Measurements from ENCODE around the gene COLEC12. TPM values are rescaled to one million over a fixed set of nuclear protein-coding genes. Genes with fewer than 3 reads are reported as not detected.

The COLEC12 gene
- total and polyA plus RNA-seq, 10 of the 15 experiments (the other 5 are each of a cell fraction or from before 2014, with no cell fraction given): 0.04 to 0.05 TPM; not detected in 8

DNA sequence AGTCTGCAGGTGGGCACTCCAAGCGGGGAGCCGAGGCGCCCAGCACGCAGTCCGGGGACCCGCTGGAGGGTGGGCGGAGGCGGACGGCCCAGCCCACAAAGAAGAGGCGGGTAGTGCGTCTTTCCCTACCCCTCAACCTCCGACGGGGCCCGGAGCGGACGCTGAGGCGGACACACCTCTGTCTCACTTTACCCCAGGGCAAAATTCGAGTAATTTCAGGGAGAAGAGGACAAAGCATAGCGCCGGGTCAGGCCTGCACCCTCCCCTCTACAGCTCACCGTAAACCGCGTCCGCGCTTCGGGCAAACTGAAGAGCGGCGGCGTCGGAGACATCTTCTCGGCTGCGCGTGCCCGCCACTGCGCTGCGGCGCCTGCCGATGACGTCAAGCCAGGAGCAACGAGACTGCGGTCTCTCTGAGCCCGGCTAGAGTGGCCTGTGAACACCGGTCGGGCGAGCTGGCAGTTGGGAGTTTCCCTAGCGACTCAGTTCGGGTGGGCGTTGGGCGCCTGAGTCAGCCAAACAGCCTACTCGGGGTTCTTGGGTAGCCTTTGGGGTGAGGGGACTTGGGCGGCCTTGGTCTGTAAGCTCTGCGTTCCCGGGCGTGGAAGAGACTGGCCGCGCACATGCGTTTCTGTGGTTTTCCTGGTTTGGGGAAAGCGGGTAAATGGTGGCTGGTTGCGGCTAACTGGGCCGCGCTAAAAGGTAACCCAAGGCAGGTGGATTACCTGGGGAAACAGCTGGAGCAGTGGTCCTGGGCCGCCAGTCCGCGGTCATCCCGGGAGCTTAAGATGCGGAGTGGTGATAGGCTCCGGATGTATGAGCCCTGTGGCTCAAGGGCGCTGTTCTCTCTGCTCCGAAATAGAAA lies 232.6 kb downstream of the COLEC12 start, which contains the start of gene THOC1:
THOC1 (minus strand) TSS at position 360 of the 865 bp plus-strand sequence; CDS start at position 332, 28 bp downstream.
- Histone ChIP-seq H3K9me3 (replicated peaks; ENCODE audit: control insufficient read depth, insufficient read depth, low read length) (no peaks in the 10 kb centered on the region), H3K4me2 (ENCODE audit: control insufficient read depth, insufficient read depth) (peak within 1 kb of the TSS; percentile 85), H3K27ac (ENCODE audit: control insufficient read depth, insufficient read depth) (peak within 1 kb of the TSS; percentile 97), H2AFZ (ENCODE audit: control insufficient read depth, low read depth, low read length) (peak within 1 kb of the TSS; percentile 61), H4K20me1 (ENCODE audit: control insufficient read depth, insufficient read depth) (no peaks in the 10 kb centered on the region), H3K4me3 (peak within 1 kb of the TSS; percentile 95), H3K36me3 (ENCODE audit: control insufficient read depth in 2 of 2, insufficient read depth in 2 of 2, low read length in 1 of 2) (peaks cover 0 to 6% of the 10 kb centered on the region in 2 experiments; a peak in 2 of 4 replicates), H3K9ac (ENCODE audit: control insufficient read depth, insufficient read depth, low read length) (peak within 1 kb of the TSS; percentile 99), H3K4me1 (ENCODE audit: control insufficient read depth, insufficient read depth, low read length) (no peaks in the 10 kb centered on the region; the same call in 1 of the 2 replicates), H3K79me2 (ENCODE audit: control insufficient read depth, insufficient read depth, low read length) (peaks cover 29% of the 10 kb centered on the region), H3K27me3 (replicated peaks in 1 of 2; ENCODE audit: control insufficient read depth in 2 of 2, insufficient read depth in 2 of 2, low read length in 1 of 2) (no peaks in the 10 kb centered on the region)
- POLR2A ChIA-PET: interaction anchor here (0.7 kb wide), 1 partner anchor 110 kb away, joined by 3 read pairs; the partner anchor contains the start of gene USP14
- RAD21 ChIA-PET (ENCODE audit: unreplicated experiment): interaction anchor here (1.4 kb wide), 1 partner anchor 110 kb away, joined by 9 read pairs; the partner anchor contains the start of gene USP14
- SMC1A ChIA-PET (ENCODE audit: uncharacterized antibody, unreplicated experiment): interaction anchor here (1.1 to 1.7 kb wide), 5 partner anchors 16 to 347 kb away, joined by 3 to 5 read pairs (median 4); partner anchors contain the start of gene USP14
- peak; percentile 81 for FAIRE-seq
- in situ Hi-C loops (cut with MboI) (no loop called here), intact Hi-C loops (cut with micrococcal nuclease; ENCODE audit: unreplicated experiment) (loop anchor here (1.0 to 10.0 kb wide), 3 partner anchors 110 to 567 kb away; partner anchors contain the start of gene USP14)
- TSS peak; percentile 92 for BruUV-seq (replicated peaks)
- under 1% methylated on average over 69 of the region's 69 CpGs for WGBS (ENCODE audit: insufficient coverage, insufficient replicate concordance, low lambda C conversion rate, missing lambda C conversion rate)
- CTCF ChIA-PET: interaction anchor here (0.5 to 1.8 kb wide), 10 partner anchors 9 to 571 kb away, joined by 3 to 8 read pairs (median 4); partner anchors contain the start of gene USP14
- DNase-seq (ENCODE audit: low read depth, low spot score): peak; percentile 70
- peak; percentile 93 for ATAC-seq
- TF ChIP-seq NFYA (IDR thresholded peaks at IDR 0.05; ENCODE audit: borderline replicate concordance, low read depth, low read length) (no peak), HCFC1 (IDR thresholded peaks at IDR 0.05; ENCODE audit: low read length) (peak; percentile 83), CHD2 (IDR thresholded peaks at IDR 0.05; ENCODE audit: borderline replicate concordance, low read depth, low read length) (peak; percentile 69), RCOR1 (conservative IDR thresholded peaks at IDR 0.05; ENCODE audit: low read depth, low read length) (no peak), BACH1 (IDR thresholded peaks at IDR 0.05; ENCODE audit: borderline replicate concordance) (peak; percentile 78), NR2F1 (conservative IDR thresholded peaks at IDR 0.05) (0 out of 2 replicates have a peak, but pooled peaks have one; percentile 43), ESRRA (IDR thresholded peaks at IDR 0.05; ENCODE audit: low read length) (no peak), EGR1 (IDR thresholded peaks at IDR 0.05; ENCODE audit: borderline replicate concordance in 1 of 2, low read depth in 2 of 2, low read length in 2 of 2) (peak in 1 of 2 experiments; percentile 93; a peak in 2 of 3 replicates), ZNF622 (IDR thresholded peaks at IDR 0.05) (no peak), EZH2 (IDR thresholded peaks at IDR 0.05; ENCODE audit: borderline replicate concordance, control insufficient read depth, low read depth, low read length) (no peak), ETV6 (conservative IDR thresholded peaks at IDR 0.05 in 1 of 2, IDR thresholded peaks at IDR 0.05 in 1 of 2; ENCODE audit: borderline replicate concordance in 1 of 2, low read depth in 1 of 2) (no peak), ZNF217 (IDR thresholded peaks at IDR 0.05) (peak; percentile 67; the same call in 1 of the 2 replicates), PAX5 (IDR thresholded peaks at IDR 0.05; ENCODE audit: borderline replicate concordance, low read depth, low read length) (peak; percentile 64; the same call in 1 of the 2 replicates), RELA (IDR thresholded peaks at IDR 0.05; ENCODE audit: borderline replicate concordance, partially characterized antibody) (peak; percentile 90), YY1 (IDR thresholded peaks at IDR 0.05; ENCODE audit: low read depth, low read length) (peak; percentile 93), CEBPB (IDR thresholded peaks at IDR 0.05; ENCODE audit: borderline replicate concordance in 1 of 2, low read depth in 2 of 2, low read length in 2 of 2) (no peak)
- TF ChIP-seq, protein P1, sequence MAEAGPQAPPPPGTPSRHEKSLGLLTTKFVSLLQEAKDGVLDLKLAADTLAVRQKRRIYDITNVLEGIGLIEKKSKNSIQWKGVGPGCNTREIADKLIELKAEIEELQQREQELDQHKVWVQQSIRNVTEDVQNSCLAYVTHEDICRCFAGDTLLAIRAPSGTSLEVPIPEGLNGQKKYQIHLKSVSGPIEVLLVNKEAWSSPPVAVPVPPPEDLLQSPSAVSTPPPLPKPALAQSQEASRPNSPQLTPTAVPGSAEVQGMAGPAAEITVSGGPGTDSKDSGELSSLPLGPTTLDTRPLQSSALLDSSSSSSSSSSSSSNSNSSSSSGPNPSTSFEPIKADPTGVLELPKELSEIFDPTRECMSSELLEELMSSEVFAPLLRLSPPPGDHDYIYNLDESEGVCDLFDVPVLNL (IDR thresholded peaks at IDR 0.05; ENCODE audit: low read depth, low read length): no peak

Measured in GM12878 (cell line).